GF-D8 (cell line): ENCODE data around the gene TBRG4.
A peak's percentile ranks its signal among the peaks of the same experiment; 100 is the strongest.
"Not testable (repeated sequence)": the region's sequence is repeated elsewhere in the genome, so short reads cannot be mapped to it uniquely, and the experiment has no call there.

Experiments
- DNase-seq: peaks from one replicate; lab custom pipeline; 2025; lab: John Stamatoyannopoulos, UW

Gene TBRG4

DNA sequence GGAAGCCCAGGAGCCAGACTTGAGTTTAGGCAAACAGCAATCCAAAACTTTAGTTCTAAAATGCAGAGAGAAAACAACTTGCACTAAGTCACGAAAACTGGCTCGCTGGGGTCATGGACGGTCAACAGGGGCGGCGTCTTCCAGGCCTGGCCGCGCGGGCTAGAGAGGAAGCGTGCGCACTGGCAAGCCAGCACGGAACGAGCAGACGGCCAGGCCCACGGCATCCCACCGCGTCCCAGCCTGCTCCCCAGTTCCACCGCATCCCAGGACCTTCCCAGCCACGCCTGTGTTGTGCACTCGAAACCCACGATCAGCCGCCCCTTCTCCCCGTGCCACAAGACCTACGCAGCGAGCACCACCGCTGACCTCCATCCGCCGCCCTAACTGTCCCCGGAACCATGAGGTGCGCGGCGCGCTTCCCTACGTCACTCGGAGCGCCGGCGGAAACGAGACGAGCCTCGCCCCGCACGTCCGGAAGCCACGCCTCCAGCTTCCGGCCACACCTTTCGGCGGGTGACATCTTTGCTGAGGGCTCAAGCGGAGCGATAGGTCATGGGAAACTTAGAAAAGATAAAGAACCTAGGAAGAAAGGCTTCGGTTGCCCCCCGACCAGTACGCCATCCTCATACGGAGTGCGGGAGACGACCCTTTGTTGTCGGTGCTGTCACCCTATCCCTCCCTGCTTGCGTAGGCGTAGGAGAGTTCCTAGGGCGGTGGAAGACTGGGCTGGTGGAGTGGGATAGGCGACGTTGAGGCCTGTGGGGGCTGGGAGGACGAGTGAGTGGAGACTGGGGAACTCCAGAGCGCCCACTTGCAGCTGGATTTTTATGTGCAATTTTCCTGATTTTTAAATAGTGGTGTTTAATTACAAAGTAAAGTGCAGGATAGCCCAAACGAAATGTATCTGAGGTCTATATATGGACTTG is at the start of gene TBRG4:
TBRG4 (minus strand) TSS at position 400 of the 926 bp plus-strand sequence. CDS start 2,460 bp downstream, outside the sequence.
- peak; percentile 89 for DNase-seq

GRCh38 chr7:45161138-45161537 is 49.6 kb upstream of the TBRG4 start:
- no peak for DNase-seq

DNA sequence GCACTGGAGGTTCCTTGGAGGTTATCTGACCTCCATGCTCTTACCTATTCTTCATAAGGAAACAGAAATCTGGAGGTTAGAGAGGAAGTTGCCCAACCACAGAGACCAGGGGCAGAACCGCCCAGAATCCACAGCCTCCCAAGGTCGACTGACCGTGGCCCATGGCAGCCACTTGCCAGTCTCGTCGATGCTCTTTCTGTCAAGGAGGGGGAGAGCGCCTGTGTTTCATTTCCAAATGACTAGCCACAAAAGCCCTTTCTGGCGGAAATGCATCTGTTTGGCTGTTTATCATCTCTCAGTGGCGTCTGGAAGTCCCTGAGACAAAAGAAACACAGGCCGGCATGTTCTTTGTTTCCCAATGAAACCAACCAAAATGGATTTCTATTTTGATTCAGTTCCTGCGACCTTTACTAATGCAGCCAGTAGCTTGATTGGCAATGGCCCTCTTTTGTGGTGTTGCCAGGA is 49.0 kb upstream of the TBRG4 start:
- DNase-seq = no peak

DNA sequence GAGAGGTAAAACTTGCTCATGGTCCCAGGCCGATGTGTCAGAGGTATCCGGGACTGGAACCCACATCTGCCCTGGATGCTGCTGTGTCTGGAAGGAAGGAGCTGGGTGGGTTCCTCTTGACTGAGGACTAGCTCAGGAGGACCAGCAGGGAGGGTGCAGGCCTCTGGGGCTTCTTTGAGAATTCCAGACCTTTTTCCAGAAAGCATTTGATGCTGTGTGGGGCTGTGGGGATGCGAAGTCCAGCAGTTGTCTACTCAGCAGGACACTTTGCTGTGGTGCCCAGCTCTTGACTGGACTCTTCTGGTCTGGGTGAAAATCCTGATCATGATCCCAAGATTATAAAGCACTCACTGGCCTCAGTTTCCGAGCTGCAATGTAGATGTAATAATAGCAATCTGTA is 47.8 kb upstream of the TBRG4 start:
- no peak for DNase-seq

DNA sequence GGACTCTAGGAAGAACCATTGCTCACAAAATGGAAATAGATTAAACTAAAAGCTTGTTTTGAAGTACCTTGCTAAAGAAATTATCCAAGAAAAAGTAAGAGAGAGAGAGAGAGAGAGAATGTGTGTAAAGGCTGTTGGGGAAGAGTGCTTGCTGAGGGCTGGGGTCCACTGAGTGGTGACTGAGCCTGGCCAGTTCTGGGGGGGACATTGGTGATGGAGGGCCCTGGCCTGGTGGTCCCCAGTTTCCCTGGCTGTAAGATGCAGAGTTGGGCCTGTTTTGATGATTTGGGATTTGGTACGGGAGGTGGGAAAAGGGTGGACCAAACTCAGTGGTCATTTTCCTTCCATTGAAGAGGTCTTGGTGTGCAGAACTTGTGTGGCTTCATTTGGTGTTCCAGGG is 47.0 kb upstream of the TBRG4 start:
- no peak for DNase-seq

GRCh38 chr7:45157653-45158401 is 46.3 kb upstream of the TBRG4 start, which contains the start of gene RAMP3:
Gene RAMP3 (plus strand): TSS chr7:45157791. CDS start chr7:45157829, 38 bp downstream.
- no peak for DNase-seq

DNA sequence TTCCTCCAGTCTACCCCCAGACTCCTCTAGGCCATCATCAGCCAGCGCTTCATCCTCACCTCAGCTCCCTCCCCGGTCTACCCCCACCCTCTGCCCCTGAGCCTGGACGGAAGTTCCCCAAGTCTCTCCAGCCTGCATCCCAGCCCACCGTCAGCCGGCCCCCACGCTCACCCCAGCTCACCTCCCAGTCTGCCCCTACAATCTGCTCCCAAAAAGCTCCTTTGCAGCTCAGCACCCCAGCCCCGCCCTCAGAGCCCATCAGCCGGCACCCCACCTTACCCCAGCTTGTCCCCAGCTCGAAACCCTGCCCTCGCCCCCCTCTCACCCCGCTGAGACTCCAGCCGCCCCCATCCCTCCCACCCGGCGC is 45.8 kb upstream of the TBRG4 start:
- DNase-seq = no peak

DNA sequence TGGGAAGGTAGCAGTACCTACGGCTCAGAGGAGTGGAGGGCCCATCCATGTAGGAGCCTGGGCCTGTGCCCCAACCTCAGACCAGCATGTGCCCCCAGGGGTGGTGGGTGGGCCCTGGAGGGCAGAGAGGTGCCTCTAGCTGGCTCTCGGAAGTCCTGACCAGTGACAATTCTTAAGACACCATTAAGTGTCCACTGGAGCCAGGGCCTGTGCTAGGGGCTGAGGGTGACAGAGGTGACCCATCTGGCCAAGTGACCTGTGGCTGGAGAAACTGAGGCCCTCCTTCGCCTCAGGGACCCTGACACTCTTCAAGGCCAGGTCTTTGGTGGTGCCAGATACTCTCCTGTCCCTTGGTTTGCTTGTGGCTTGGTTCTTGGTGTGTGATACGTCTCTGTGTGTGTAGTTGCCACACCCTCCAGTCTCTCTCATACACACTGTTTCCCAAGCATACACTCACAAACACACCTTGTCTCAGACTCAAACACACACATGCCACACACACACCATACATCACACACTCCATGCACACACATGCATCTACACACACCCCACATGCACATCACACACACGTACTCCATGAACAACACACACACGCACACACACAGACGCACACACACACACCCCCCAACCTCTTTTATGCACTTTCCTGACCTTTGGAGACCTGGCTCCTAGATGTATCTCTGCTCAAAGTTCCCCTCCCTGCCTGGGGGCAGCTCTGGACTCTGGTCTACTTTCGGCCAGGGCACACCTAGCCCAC is 45.2 kb upstream of the TBRG4 start:
- no peak for DNase-seq

GRCh38 chr7:45155941-45156340 is 44.4 kb upstream of the TBRG4 start:
- DNase-seq = no peak

- no peak for DNase-seq
Observed at GRCh38 chr7:45155357-45155900, 43.9 kb upstream of the TBRG4 start.

DNA sequence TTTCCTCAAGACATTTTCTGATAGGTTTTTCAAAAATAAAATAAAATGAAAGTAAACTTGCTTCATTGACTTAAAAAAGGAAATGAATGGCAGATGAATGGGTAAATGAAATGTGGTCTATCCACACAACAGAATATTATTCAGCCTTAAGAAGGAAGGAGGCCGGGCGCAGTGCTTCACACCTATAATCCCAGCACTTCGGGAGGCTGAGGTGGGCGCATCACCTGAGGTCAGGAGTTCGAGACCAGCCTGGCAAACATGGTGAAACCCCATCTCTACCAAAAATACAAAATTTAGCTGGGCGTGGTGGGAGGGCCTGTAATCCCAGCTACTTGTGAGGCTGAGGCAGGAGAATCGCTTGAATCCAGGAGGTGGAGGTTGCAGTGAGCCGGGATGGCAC is 42.4 kb upstream of the TBRG4 start:
- not testable (repeated sequence) for DNase-seq

DNA sequence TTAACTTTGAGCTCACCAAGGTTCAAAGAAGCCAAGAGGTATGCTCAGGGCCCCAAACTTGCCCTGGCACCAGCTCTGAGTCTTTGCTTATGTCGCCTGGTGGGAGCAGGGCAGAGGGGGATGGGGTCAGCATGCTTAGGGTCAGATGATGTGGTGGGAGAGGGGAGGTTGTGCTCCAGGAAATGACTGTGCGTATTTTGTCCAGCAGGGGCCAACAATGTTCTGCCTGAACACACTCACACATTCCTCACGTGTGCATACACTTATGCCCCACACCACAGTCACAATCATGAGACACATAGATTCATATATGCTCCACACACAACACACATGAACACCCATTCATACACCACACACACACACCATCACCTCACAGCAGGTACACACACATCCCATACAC is 41.7 kb upstream of the TBRG4 start:
- DNase-seq = no peak

DNA sequence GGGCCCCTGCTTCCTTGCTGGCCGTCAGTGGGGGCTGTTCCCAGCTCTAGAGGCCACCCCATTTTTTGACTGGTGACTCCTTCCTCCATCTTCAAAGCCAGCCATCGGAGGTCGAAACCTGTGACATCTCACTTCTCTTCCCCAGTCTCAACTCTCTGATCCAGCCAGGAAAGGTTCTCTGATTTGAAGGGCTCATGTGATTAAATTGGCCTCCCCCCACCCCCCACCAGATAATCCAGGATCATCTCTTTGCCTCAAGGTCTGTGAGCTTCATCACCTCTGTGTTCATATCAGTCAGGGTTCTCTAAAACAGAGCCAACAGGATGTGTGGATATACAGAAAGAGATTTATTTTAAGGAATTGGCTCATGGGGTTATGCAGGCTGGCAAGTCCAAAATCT is 40.5 kb upstream of the TBRG4 start:
- DNase-seq = no peak

DNA sequence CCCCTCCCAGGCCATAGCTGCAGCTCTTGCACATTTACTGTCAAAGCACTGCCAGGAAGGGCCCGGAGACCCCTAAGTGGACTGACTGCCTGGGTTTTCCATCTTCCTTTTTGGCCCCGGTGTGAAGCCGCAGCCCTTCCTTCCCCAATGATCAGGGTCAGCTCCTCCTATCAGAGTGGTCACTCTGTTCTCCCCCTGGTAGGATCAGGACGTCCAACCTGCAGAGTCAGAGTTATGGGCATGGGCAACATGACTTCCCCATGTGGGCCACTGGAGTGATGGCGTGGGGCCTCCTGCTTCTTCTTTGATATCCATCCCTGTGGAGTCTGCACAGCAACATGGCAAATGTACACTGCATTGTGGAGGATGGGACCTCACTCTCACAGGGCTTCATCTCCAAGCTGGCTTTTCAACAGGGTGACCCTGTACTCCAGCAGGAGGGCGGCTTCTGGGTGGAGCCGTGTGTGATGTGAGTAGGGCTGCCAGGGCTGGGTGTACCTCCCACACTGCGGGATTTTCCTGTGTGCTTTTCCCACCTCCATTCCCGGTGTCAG is 39.7 kb upstream of the TBRG4 start:
- DNase-seq = no peak

- no peak for DNase-seq
Observed at GRCh38 chr7:45150199-45150598, 38.7 kb upstream of the TBRG4 start.

GRCh38 chr7:45149606-45150005 is 38.1 kb upstream of the TBRG4 start:
- DNase-seq = no peak

DNA sequence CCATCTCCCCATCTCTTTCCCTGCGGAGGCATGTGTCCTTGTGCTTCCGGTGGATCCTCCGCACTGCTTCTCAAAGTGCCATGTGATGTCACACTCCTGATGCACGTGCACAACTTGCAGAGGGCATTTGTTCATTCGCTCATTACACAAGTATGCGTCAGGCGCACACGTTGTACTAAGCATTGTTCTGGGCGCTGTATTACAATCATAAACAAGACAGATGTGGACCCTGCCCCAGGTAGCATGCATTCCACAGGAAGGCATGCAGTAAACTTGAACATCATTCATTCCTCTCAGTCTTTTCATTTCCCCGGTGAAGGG is 37.1 kb upstream of the TBRG4 start:
- DNase-seq = no peak

GRCh38 chr7:45147858-45148652 is 36.6 kb upstream of the TBRG4 start:
- no peak for DNase-seq

DNA sequence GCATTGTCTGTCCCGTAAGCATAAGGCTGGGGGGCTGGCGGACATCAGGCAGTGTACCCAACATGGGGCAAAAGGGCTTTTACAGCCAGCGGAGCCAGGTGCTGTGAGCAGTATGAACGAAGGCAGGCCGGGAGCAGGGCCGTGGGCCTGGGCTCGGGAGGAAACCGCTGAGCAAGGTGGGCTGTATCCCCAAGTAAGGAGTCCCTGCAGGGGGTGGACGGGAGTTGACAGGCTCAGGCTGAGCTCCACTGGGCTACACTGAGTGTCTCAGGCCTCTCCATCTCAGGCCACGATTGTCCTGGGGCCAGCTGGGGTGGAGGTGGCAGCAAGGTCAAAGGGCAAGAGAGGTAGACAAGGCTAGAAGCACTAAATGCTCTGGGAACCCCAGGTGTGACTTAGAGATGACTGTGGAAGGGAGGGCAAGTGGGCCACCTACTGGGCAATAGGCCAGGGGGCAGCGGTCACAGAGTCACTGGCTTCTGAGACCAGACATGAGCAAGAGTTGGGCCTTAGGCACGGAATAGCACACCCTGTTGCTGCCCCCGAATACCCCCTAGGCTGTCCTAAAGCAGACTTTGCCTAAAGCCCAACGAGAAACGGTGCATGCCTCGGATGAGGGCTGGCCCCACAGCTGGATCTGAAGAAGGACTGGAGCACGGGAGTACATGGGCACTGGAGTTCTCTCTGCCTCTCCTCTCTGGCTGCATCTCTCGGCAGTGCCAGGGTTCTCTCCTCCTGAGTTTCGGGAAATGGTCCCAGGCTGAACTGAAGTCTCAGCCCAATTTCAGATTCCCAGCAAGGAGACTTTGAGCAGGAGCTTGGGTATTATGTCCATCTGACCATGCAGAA is 35.3 kb upstream of the TBRG4 start:
- DNase-seq = no peak

DNA sequence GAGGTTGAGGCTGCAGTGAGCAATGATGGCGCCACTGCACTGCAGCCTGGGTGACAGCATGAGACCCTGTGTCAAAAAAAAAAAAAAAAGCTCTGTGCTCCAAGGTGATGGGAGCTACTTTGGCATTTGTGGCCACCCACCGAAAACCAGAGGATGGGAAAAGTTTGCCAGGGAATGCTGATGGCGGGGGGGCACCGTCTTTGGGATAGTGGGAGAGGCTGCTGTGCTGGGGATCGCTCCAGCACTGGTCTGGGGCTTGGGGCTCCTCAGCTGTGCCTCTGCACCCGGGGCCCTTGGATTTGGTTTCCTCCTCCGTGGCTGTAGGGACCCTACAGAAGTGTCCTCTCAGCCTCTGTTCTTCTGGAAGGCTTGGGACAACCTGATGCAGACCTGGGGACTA is 34.4 kb upstream of the TBRG4 start:
- no peak for DNase-seq
